ENCODE measurements around the gene PSAPL1.

DNA sequence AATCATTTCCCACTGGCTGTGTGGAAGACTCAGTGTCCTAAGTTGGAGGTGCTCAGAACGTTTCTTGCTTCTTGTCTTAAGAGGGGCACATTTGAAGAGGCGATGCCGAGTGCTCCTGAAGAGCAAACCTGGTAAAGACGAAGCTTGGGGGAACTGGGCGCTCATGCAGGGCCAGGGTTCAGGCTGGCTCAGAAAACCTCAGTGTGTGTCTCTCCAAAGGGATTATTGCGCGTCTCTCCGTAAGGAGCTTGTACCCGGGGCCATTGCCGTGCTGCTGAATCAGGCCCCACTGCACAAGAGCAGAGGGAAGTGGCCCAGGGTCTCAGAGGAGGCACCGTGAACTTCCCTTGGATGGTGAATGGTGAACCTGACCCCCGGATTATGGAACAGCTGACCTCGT is 44.4 kb downstream of the PSAPL1 start:
- TF ChIP-seq CTCF (IDR thresholded peaks at IDR 0.05) (no peak), ZFX (IDR thresholded peaks at IDR 0.05; ENCODE audit: borderline replicate concordance) (no peak)

All from 22Rv1 (cell line).